GM23338 (cell line): ENCODE measurements around the gene VIL1. TPM values are rescaled to one million over a fixed set of nuclear protein-coding genes. Genes with fewer than 3 reads are reported as not detected.

ENCODE experiments used
- ATAC-seq: fragments of 200-7000 bp; cut with Tn5 transposase; 3 replicates; pipeline ENCODE4 v1.9.1; 2020
- DNase-seq: peaks from one replicate; pipeline ENCODE4 v3.0.0-alpha.2; 2015; ENCODE audit warnings: low spot score
- H2AFZ ChIP-seq: fragments of 200-600 bp; sonication (generic); 2 replicates; pipeline ENCODE4 v1.8.0; 2016; ENCODE audit warnings: antibody characterized with exemption, mild to moderate bottlenecking, moderate library complexity
- H3F3A ChIP-seq: fragments of 200-600 bp; sonication (generic); replicated peaks from 2 replicates; pipeline ENCODE4 v1.8.0; 2017; ENCODE audit warnings: antibody characterized with exemption, mixed run types, low read depth
- H3K27ac ChIP-seq: fragments of 200-600 bp; sonication (generic); 2 replicates; pipeline ENCODE4 v1.6.1; 2016; ENCODE audit warnings: low read depth
- H3K27me3 ChIP-seq: fragments of 200-600 bp; sonication (generic); 2 replicates; pipeline ENCODE4 v1.8.0; 2016; ENCODE audit warnings: mild to moderate bottlenecking, mixed run types, moderate library complexity; ENCODE audit not compliant: insufficient read depth
- H3K36me3 ChIP-seq: fragments of 200-600 bp; sonication (generic); 2 replicates; pipeline ENCODE4 v1.8.0; 2016; ENCODE audit warnings: mild to moderate bottlenecking; ENCODE audit not compliant: insufficient read depth
- H3K4me1 ChIP-seq: fragments of 200-600 bp; sonication (generic); 2 replicates; pipeline ENCODE4 v1.8.0; 2016; ENCODE audit warnings: mild to moderate bottlenecking, moderate library complexity; ENCODE audit not compliant: insufficient read depth
- H3K4me2 ChIP-seq: fragments of 200-600 bp; sonication (generic); 2 replicates; pipeline ENCODE4 v1.7.1; 2017; ENCODE audit warnings: mixed run types
- H3K4me3 ChIP-seq: fragments of 200-600 bp; sonication (generic); 2 replicates; pipeline ENCODE4 v1.6.1; 2016; ENCODE audit warnings: mixed run types
- H3K79me2 ChIP-seq: fragments of 200-600 bp; sonication (generic); replicated peaks from 2 replicates; pipeline ENCODE4 v1.8.0; 2017; ENCODE audit warnings: mild to moderate bottlenecking; ENCODE audit not compliant: insufficient read depth
- H3K9me2 ChIP-seq: fragments of 200-600 bp; sonication (generic); 2 replicates; pipeline ENCODE4 v1.8.0; 2017; ENCODE audit not compliant: insufficient read depth
- H4K20me1 ChIP-seq: fragments of 200-600 bp; sonication (generic); replicated peaks from 2 replicates; pipeline ENCODE4 v1.8.0; 2017; ENCODE audit warnings: mild to moderate bottlenecking; ENCODE audit not compliant: insufficient read depth
- H3K27ac Mint-ChIP-seq: 2 replicates; pipeline ENCODE4 v1.8.0; 2020; ENCODE audit warnings: inconsistent platforms, mild to moderate bottlenecking, moderate library complexity, mixed read lengths
- H3K27me3 Mint-ChIP-seq: 3 replicates; pipeline ENCODE4 v1.8.0; 2022; ENCODE audit warnings: low read depth, mild to moderate bottlenecking, moderate library complexity, mixed read lengths, inconsistent platforms; ENCODE audit not compliant: insufficient read depth, poor library complexity
- H3K36me3 Mint-ChIP-seq: 3 replicates; pipeline ENCODE4 v1.8.0; 2021; ENCODE audit warnings: low read depth, mild to moderate bottlenecking, inconsistent platforms, moderate library complexity, mixed read lengths
- H3K4me1 Mint-ChIP-seq: 3 replicates; pipeline ENCODE4 v1.8.0; 2020; ENCODE audit warnings: mild to moderate bottlenecking, inconsistent platforms, mixed read lengths
- H3K4me3 Mint-ChIP-seq: 3 replicates; pipeline ENCODE4 v1.8.0; 2021; ENCODE audit warnings: moderate library complexity, mild to moderate bottlenecking, inconsistent platforms, mixed read lengths
- H3K9me3 Mint-ChIP-seq: 3 replicates; pipeline ENCODE4 v1.8.0; 2020; ENCODE audit warnings: moderate library complexity, mild to moderate bottlenecking, inconsistent platforms, mixed read lengths
- CREB1 ChIP-seq: fragments of 250-450 bp; sonication (Bioruptor Pico); IDR thresholded peaks from 2 replicates; pipeline ENCODE4 v1.5.0; 2020; ENCODE audit warnings: low read depth, mild to moderate bottlenecking, moderate library complexity
- CTCF ChIP-seq, 2 experiments: fragments of 200-600 bp in 1 of 2; sonication (generic) in 1 of 2; conservative IDR thresholded peaks; 2 replicates each; pipeline versions ENCODE4 v1.5.1 to v1.6.1; 2016 to 2017; ENCODE audit warnings: antibody characterized with exemption in 2 of 2, low read depth in 2 of 2, mild to moderate bottlenecking in 2 of 2, moderate library complexity in 1 of 2
- ETS1 ChIP-seq: IDR thresholded peaks from 2 replicates; pipeline ENCODE4 v1.6.1; 2016; ENCODE audit warnings: antibody characterized with exemption
- EZH2 ChIP-seq: fragments of 200-600 bp; sonication (generic); IDR thresholded peaks from one replicate; pipeline ENCODE4 v1.8.0; 2017; ENCODE audit warnings: antibody characterized with exemption, mild to moderate bottlenecking, low read depth; ENCODE audit not compliant: unreplicated experiment
- EZH2phosphoT487 ChIP-seq: fragments of 200-600 bp; sonication (generic); IDR thresholded peaks from one replicate; pipeline ENCODE4 v1.8.1; 2018; ENCODE audit warnings: antibody characterized with exemption; ENCODE audit not compliant: unreplicated experiment
- JUNB ChIP-seq: IDR thresholded peaks from one replicate; pipeline ENCODE4 v1.6.1; 2016; ENCODE audit warnings: antibody characterized with exemption; ENCODE audit not compliant: unreplicated experiment
- NANOG ChIP-seq: IDR thresholded peaks from 2 replicates; pipeline ENCODE4 v1.6.1; 2016; ENCODE audit warnings: antibody characterized with exemption, borderline replicate concordance
- POLR2AphosphoS5 ChIP-seq: IDR thresholded peaks from 2 replicates; pipeline ENCODE4 v1.6.1; 2016; ENCODE audit warnings: antibody characterized with exemption, low read depth
- REST ChIP-seq: IDR thresholded peaks from one replicate; pipeline ENCODE4 v1.6.1; 2018; ENCODE audit warnings: antibody characterized with exemption; ENCODE audit not compliant: unreplicated experiment
- STAT1 ChIP-seq: IDR thresholded peaks from one replicate; pipeline ENCODE4 v1.6.1; 2016; ENCODE audit warnings: antibody characterized with exemption; ENCODE audit not compliant: unreplicated experiment
- ZNF114 ChIP-seq: fragments of 250-450 bp; sonication (Bioruptor Pico); IDR thresholded peaks from 2 replicates; pipeline ENCODE4 v1.5.0; 2020; ENCODE audit warnings: mild to moderate bottlenecking, moderate library complexity
- ZNF331 ChIP-seq: fragments of 250-450 bp; sonication (Bioruptor Pico); IDR thresholded peaks from 2 replicates; pipeline ENCODE4 v1.5.0; 2020; ENCODE audit warnings: low read depth, mild to moderate bottlenecking, moderate library complexity
- ZNF462 ChIP-seq: fragments of 250-450 bp; sonication (Bioruptor Pico); IDR thresholded peaks from 2 replicates; pipeline ENCODE4 v1.5.0; 2020; ENCODE audit warnings: mild to moderate bottlenecking, moderate library complexity
- polyA plus RNA-seq: library from polyadenylated mRNA; unstranded; fragments of >200 nt; fragmentation: Nextera tagmentation; extraction: Ambion mirVana; gene quantifications from 2 replicates; pipeline ENCODE4 v1.2.1, GENCODE V29; 2016
- total RNA-seq: library from RNA; depleted of rRNA; stranded (reverse); fragments of >200 nt; shearing (Covaris generic); gene quantifications from 2 replicates; pipeline ENCODE4 v1.2.3, GENCODE V29; 2014

Gene VIL1
- total and polyA plus RNA-seq, 2 experiments from 2014 or later: 3.5 to 5.9 TPM

GRCh38 chr2:218444692-218445357, 25.9 kb downstream of the VIL1 start:
- H3K27ac Mint-ChIP-seq: no peak overlapping the region; the same call in 1 of the 2 replicates

More at GRCh38 chr2:218444692-218445357, 25.9 kb downstream of the VIL1 start:
- Histone ChIP-seq H3K79me2 (no peaks in the 10 kb centered on the region), H3K27me3 (no peaks in the 10 kb centered on the region), H3K9me2 (no peaks in the 10 kb centered on the region), H3K27ac (no peak overlapping the region), H3K4me2 (no peak overlapping the region), H3K36me3 (no peaks in the 10 kb centered on the region; the same call in none of the 2 replicates), H3K4me1 (no peaks in the 10 kb centered on the region), H4K20me1 (no peaks in the 10 kb centered on the region; the same call in 1 of the 2 replicates), H3K4me3 (no peak overlapping the region), H3F3A (no peaks in the 10 kb centered on the region), H2AFZ (no peak overlapping the region)
- Mint-ChIP-seq H3K27me3 (peaks cover 2% of the 10 kb centered on the region), H3K4me3 (no peak overlapping the region), H3K9me3 (no peaks in the 10 kb centered on the region), H3K4me1 (no peaks in the 10 kb centered on the region), H3K36me3 (peaks cover 13% of the 10 kb centered on the region)
- TF ChIP-seq EZH2phosphoT487 (no peak), EZH2 (no peak), ZNF331 (CRISPR knock-in tag) (no peak), CREB1 (CRISPR knock-in tag) (no peak), ZNF462 (CRISPR knock-in tag) (no peak), POLR2AphosphoS5 (no peak), REST (no peak), STAT1 (no peak), CTCF (conservative IDR thresholded peaks at IDR 0.05; ENCODE audit: low read depth in 2 of 2) (no peak), JUNB (no peak), ETS1 (no peak), NANOG (no peak), ZNF114 (no peak)
- ATAC-seq (no peak), DNase-seq (no peak)
